Measurements from ENCODE around the gene CXCL10.

CXCL10 gene

GRCh38 chr4:76035799-76036380 is 12.6 kb upstream of the CXCL10 start, which contains the start of gene CXCL11:
Gene CXCL11, minus strand, starts transcription at chr4:76036070. Its CDS starts 83 bp downstream, at chr4:76035987.
- no peak for DNase-seq
- in situ Hi-C loops (cut with HindIII; ENCODE audit: low pct_ligation_motif_present, low pct_unique_long_range_greater_than_20kb, low sequenced_read_pairs), result no loop called here

GRCh38 chr4:76035141-76035540 is 11.8 kb upstream of the CXCL10 start:
- in situ Hi-C loops (cut with HindIII; ENCODE audit: low pct_ligation_motif_present, low pct_unique_long_range_greater_than_20kb, low sequenced_read_pairs), result no loop called here
- DNase-seq, result no peak

- in situ Hi-C loops (cut with HindIII; ENCODE audit: low pct_ligation_motif_present, low pct_unique_long_range_greater_than_20kb, low sequenced_read_pairs), result no loop called here
- no peak for DNase-seq
These were observed 6.0 kb upstream of the CXCL10 start for GRCh38 chr4:76029300-76029699.

GRCh38 chr4:76028350-76028765 is 5.1 kb upstream of the CXCL10 start:
- peak; percentile 9 for DNase-seq
- in situ Hi-C loops (cut with HindIII; ENCODE audit: low pct_ligation_motif_present, low pct_unique_long_range_greater_than_20kb, low sequenced_read_pairs), result no loop called here

- in situ Hi-C loops (cut with HindIII; ENCODE audit: low pct_ligation_motif_present, low pct_unique_long_range_greater_than_20kb, low sequenced_read_pairs), result no loop called here
- no peak for DNase-seq
These were observed 768 bp upstream of the CXCL10 start for GRCh38 chr4:76024065-76024464.

- no peak for DNase-seq
- in situ Hi-C loops (cut with HindIII; ENCODE audit: low pct_ligation_motif_present, low pct_unique_long_range_greater_than_20kb, low sequenced_read_pairs), result no loop called here
These were observed 620 bp downstream of the CXCL10 start for GRCh38 chr4:76022677-76023076.

- no peak for DNase-seq
- in situ Hi-C loops (cut with HindIII; ENCODE audit: low pct_ligation_motif_present, low pct_unique_long_range_greater_than_20kb, low sequenced_read_pairs), result no loop called here
These were observed 1.3 kb downstream of the CXCL10 start for GRCh38 chr4:76022031-76022430.

GRCh38 chr4:76017056-76017686 is 6.1 kb downstream of the CXCL10 start:
- DNase-seq, result no peak
- in situ Hi-C loops (cut with HindIII; ENCODE audit: low pct_ligation_motif_present, low pct_unique_long_range_greater_than_20kb, low sequenced_read_pairs), result no loop called here

GRCh38 chr4:76016393-76016792 is 6.9 kb downstream of the CXCL10 start:
- DNase-seq, result no peak
- in situ Hi-C loops (cut with HindIII; ENCODE audit: low pct_ligation_motif_present, low pct_unique_long_range_greater_than_20kb, low sequenced_read_pairs), result no loop called here

- DNase-seq, result no peak
- in situ Hi-C loops (cut with HindIII; ENCODE audit: low pct_ligation_motif_present, low pct_unique_long_range_greater_than_20kb, low sequenced_read_pairs), result no loop called here
These were observed 9.8 kb downstream of the CXCL10 start for GRCh38 chr4:76013540-76013939.

GRCh38 chr4:76012388-76012801 is 10.9 kb downstream of the CXCL10 start:
- no peak for DNase-seq
- in situ Hi-C loops (cut with HindIII; ENCODE audit: low pct_ligation_motif_present, low pct_unique_long_range_greater_than_20kb, low sequenced_read_pairs), result no loop called here

- in situ Hi-C loops (cut with HindIII; ENCODE audit: low pct_ligation_motif_present, low pct_unique_long_range_greater_than_20kb, low sequenced_read_pairs), result no loop called here
- DNase-seq, result no peak
These were observed 11.5 kb downstream of the CXCL10 start for GRCh38 chr4:76011700-76012387.

GRCh38 chr4:76011018-76011670 is 12.2 kb downstream of the CXCL10 start:
- DNase-seq, result no peak
- in situ Hi-C loops (cut with HindIII; ENCODE audit: low pct_ligation_motif_present, low pct_unique_long_range_greater_than_20kb, low sequenced_read_pairs), result no loop called here

GRCh38 chr4:76010576-76010975 is 12.7 kb downstream of the CXCL10 start:
- in situ Hi-C loops (cut with HindIII; ENCODE audit: low pct_ligation_motif_present, low pct_unique_long_range_greater_than_20kb, low sequenced_read_pairs), result no loop called here
- no peak for DNase-seq

GRCh38 chr4:76009311-76009710 is 14.0 kb downstream of the CXCL10 start:
- no peak for DNase-seq
- in situ Hi-C loops (cut with HindIII; ENCODE audit: low pct_ligation_motif_present, low pct_unique_long_range_greater_than_20kb, low sequenced_read_pairs), result no loop called here

GRCh38 chr4:76007089-76007862 is 16.0 kb downstream of the CXCL10 start, which contains the start of gene CXCL9:
Gene CXCL9, minus strand, starts transcription at chr4:76007509. Its CDS starts 60 bp downstream, at chr4:76007449.
- no peak for DNase-seq
- in situ Hi-C loops (cut with HindIII; ENCODE audit: low pct_ligation_motif_present, low pct_unique_long_range_greater_than_20kb, low sequenced_read_pairs), result no loop called here

GRCh38 chr4:76003620-76004019 is 19.7 kb downstream of the CXCL10 start:
- DNase-seq, result no peak
- in situ Hi-C loops (cut with HindIII; ENCODE audit: low pct_ligation_motif_present, low pct_unique_long_range_greater_than_20kb, low sequenced_read_pairs), result no loop called here

- DNase-seq, result no peak
- in situ Hi-C loops (cut with HindIII; ENCODE audit: low pct_ligation_motif_present, low pct_unique_long_range_greater_than_20kb, low sequenced_read_pairs), result no loop called here
These were observed 20.3 kb downstream of the CXCL10 start for GRCh38 chr4:76003035-76003434.

- in situ Hi-C loops (cut with HindIII; ENCODE audit: low pct_ligation_motif_present, low pct_unique_long_range_greater_than_20kb, low sequenced_read_pairs), result no loop called here
- DNase-seq, result no peak
These were observed 21.1 kb downstream of the CXCL10 start for GRCh38 chr4:76002176-76002575.
